Pancreas (tissue), 10 donors: ENCODE measurements around the gene CSTPP1. TPM values are rescaled to one million over a fixed set of nuclear protein-coding genes. Genes with fewer than 3 reads are reported as not detected.
A peak's percentile ranks its signal among the peaks of the same experiment; 100 is the strongest.

ENCODE experiments used
- ATAC-seq, 4 donors: fragments of 200-7000 bp; cut with Tn5 transposase; one replicate each; pipeline versions ENCODE4 v1.8.0 to v1.9.1; 2020; ENCODE audit warnings: mild to moderate bottlenecking in 4 of 4, moderate library complexity in 4 of 4
- DNase-seq, 6 donors: peaks; one replicate each; pipeline ENCODE4 v3.0.0-alpha.2; 2020
- FAIRE-seq: peaks from 2 replicates; lab custom pipeline; 2012; peaks lifted over from hg19 to GRCh38; lab: Jason Lieb, UNC
- H3K27ac ChIP-seq, 4 donors: fragments of 200-600 bp; sonication (generic); 1 replicate in 3 of 4; 2 replicates in 1 of 4; pipeline versions ENCODE4 v1.5.0 to v1.8.0; 2020
- H3K27me3 ChIP-seq, 4 donors: fragments of 200-600 bp; one replicate each; pipeline ENCODE4 v1.8.0; 2021
- H3K36me3 ChIP-seq, 3 donors: fragments of 200-600 bp; sonication (generic) in 1 of 3; one replicate each; pipeline versions ENCODE4 v1.5.0 to v1.8.0; 2020 to 2021
- H3K4me1 ChIP-seq, 3 donors: fragments of 200-600 bp; one replicate each; pipeline ENCODE4 v1.8.0; 2021
- H3K4me3 ChIP-seq, 4 donors: fragments of 200-600 bp; sonication (generic) in 2 of 4; one replicate each; pipeline versions ENCODE4 v1.5.0 to v1.8.0; 2020 to 2021
- H3K9me3 ChIP-seq, 4 donors: fragments of 200-600 bp; one replicate each; pipeline ENCODE4 v1.8.0; 2021
- WGBS, 2 donors: extraction: QIAGEN DNeasy Blood & Tissue Kit; methylation state at CpG; one replicate each; pipeline ENCODE4 v1.1.7; 2013; 5-methylcytosine and 5-hydroxymethylcytosine counted together
- intact Hi-C, 3 donors: fragments of 100-400 bp; cut with DNase I; formaldehyde crosslinking; loops; one replicate each; pipeline versions ENCODE4 v1.11.1 to v1.14.2; 2022
- polyA plus RNA-seq, 2 donors: library from polyadenylated mRNA; stranded (reverse); fragments of 200-250 nt; gene quantifications; one replicate each; pipeline ENCODE4 v1.2.3, GENCODE V29; 2013
- total RNA-seq, 6 donors: library from RNA; stranded (reverse); fragmentation: NEBNext Ultra II Directional in 4 of 6; extraction: Animal tissue kit (Norgen Biotek cat#: 25700) in 4 of 6; gene quantifications; one replicate each; pipeline versions ENCODE4 v1.2.1 to v1.2.4, GENCODE V29; 2021 to 2023
- TF ChIP-seq, protein P1 (sequence below), 4 donors: fragments of 200-600 bp; sonication (generic) in 3 of 4; IDR thresholded peaks; one replicate each; pipeline versions ENCODE4 v1.5.0 to v1.8.0; 2021; ENCODE audit warnings: antibody characterized with exemption in 4 of 4
- donor health status: healthy with polysubstance abuse.
- donor health status: DM: no; HTN: no; CAD: no; lungs with moderate emphysema.
- donor health status: DM: no; HTN: no; CAD: no.
- donor health status: control.
- donor health status: control.
- donor health status: Bipolar disorder and iron deficiency.
- donor health status: DM: yes; HTN: yes; CAD: no.
- donor health status: DM: no; HTN: no; CAD: no.
- donor health status: DM: no; HTN: no; CAD: no.
- donor health status: DM: yes; HTN: yes; CAD: no.

CSTPP1 gene
- total and polyA plus RNA-seq, 8 donors, result 9.7 to 23.6 (median 14.0) TPM

DNA sequence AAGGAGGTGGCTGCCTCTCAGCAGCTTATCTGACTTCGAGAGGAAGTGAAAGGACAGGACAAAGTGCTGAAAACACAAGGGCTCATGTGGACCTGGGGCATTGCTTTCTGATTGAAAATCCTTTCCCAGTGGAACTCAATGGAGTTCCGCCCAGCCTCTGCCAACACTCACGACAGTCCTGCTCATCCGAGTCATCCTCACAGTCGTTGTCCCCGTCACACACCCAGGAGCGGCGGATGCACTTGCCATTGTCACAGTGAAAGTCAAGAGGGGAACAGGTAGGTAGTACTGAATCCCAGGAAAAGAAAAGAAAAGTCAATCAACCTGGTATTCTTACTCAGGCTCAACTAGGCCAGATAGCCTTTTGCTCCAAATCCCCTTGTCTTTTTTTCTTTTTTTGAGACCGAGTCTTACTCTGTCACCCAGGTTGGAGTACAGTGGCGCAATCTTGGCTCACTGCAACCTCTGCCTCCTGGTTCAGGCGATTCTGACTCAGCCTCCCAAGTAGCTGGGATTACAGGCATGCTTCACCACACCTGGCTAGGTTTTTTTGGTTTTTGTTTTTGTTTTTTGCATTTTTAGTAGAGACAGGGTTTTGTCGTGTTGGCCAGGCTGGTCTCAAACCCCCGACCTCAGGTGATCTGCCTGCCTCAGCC lies 36.3 kb upstream of the CSTPP1 start:
- DNase-seq, result no peak
- Histone ChIP-seq H3K4me3 (no peak overlapping the region), H3K27ac (no peak overlapping the region), H3K4me1 (peaks cover 0 to 4% (median 0%) of the 10 kb centered on the region in 3 donors), H3K9me3 (no peaks in the 10 kb centered on the region), H3K36me3 (no peaks in the 10 kb centered on the region), H3K27me3 (no peaks in the 10 kb centered on the region)
- 90 to 92% methylated on average over 13 of the region's 13 CpGs for WGBS, 2 donors
- FAIRE-seq, result no peak
- intact Hi-C loops, result no loop called here
- TF ChIP-seq, protein P1, sequence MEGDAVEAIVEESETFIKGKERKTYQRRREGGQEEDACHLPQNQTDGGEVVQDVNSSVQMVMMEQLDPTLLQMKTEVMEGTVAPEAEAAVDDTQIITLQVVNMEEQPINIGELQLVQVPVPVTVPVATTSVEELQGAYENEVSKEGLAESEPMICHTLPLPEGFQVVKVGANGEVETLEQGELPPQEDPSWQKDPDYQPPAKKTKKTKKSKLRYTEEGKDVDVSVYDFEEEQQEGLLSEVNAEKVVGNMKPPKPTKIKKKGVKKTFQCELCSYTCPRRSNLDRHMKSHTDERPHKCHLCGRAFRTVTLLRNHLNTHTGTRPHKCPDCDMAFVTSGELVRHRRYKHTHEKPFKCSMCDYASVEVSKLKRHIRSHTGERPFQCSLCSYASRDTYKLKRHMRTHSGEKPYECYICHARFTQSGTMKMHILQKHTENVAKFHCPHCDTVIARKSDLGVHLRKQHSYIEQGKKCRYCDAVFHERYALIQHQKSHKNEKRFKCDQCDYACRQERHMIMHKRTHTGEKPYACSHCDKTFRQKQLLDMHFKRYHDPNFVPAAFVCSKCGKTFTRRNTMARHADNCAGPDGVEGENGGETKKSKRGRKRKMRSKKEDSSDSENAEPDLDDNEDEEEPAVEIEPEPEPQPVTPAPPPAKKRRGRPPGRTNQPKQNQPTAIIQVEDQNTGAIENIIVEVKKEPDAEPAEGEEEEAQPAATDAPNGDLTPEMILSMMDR (IDR thresholded peaks at IDR 0.05), result no peak
- no peak for ATAC-seq

- intact Hi-C loops, result no loop called here
- Histone ChIP-seq H3K36me3 (no peaks in the 10 kb centered on the region), H3K9me3 (no peaks in the 10 kb centered on the region), H3K27me3 (no peaks in the 10 kb centered on the region), H3K4me3 (no peak overlapping the region), H3K4me1 (no peaks in the 10 kb centered on the region), H3K27ac (no peak overlapping the region)
- DNase-seq, result no peak
- 78 to 81% methylated on average over 3 of the region's 3 CpGs for WGBS, 2 donors
- no peak for FAIRE-seq
- TF ChIP-seq, protein P1 (IDR thresholded peaks at IDR 0.05), result no peak
- ATAC-seq, result no peak
Measured at GRCh38 chr11:46901156-46901555, 35.4 kb upstream of the CSTPP1 start.

GRCh38 chr11:46902694-46903093 lies 33.9 kb upstream of the CSTPP1 start:
- Histone ChIP-seq H3K27me3 (no peaks in the 10 kb centered on the region), H3K36me3 (no peaks in the 10 kb centered on the region), H3K27ac (no peak overlapping the region), H3K4me3 (no peak overlapping the region), H3K4me1 (no peaks in the 10 kb centered on the region), H3K9me3 (no peaks in the 10 kb centered on the region)
- peak in 1 of 6 donors; percentile 18 for DNase-seq
- WGBS, 2 donors, result 88 to 90% methylated on average over 6 of the region's 6 CpGs
- FAIRE-seq, result no peak
- intact Hi-C loops, result no loop called here
- TF ChIP-seq, protein P1 (IDR thresholded peaks at IDR 0.05), result no peak
- no peak for ATAC-seq

GRCh38 chr11:46903846-46904245 lies 32.7 kb upstream of the CSTPP1 start:
- H3K27ac ChIP-seq, result no peak overlapping the region
- WGBS, 2 donors, result 82 to 84% methylated on average over 10 of the region's 10 CpGs
- no peak overlapping the region for H3K4me3 ChIP-seq
- no peaks in the 10 kb centered on the region for H3K4me1 ChIP-seq
- no peaks in the 10 kb centered on the region for H3K27me3 ChIP-seq
- ATAC-seq (no peak), DNase-seq (peak in 1 of 6 donors; percentile 29), FAIRE-seq (no peak)
- no peaks in the 10 kb centered on the region for H3K9me3 ChIP-seq
- H3K36me3 ChIP-seq, result no peaks in the 10 kb centered on the region
- TF ChIP-seq, protein P1 (IDR thresholded peaks at IDR 0.05), result no peak
- intact Hi-C loops, result no loop called here

DNA sequence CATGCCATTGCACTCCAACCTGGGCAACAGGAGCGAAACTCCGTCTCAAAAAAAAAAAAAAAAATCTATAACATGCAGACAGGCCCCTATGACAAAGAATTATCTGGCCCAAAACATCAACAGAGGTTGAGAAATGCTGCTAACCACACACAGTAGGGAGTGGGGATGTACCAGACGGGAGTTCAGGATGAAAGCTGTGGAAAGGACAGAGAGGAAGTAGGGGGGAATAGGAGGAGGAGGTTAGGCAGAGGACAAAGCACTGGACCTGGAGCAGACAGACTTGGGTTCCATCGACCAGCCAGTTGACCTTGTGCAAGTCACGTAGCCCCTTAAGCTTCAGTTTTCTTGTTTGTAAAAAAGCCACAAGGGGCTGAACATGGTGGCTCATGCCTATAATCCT lies 30.8 kb upstream of the CSTPP1 start:
- H3K4me3 ChIP-seq, result no peak overlapping the region

More for the DNA sequence above, 30.8 kb upstream of the CSTPP1 start:
- Histone ChIP-seq H3K9me3 (no peaks in the 10 kb centered on the region), H3K4me1 (no peaks in the 10 kb centered on the region), H3K27ac (no peak overlapping the region), H3K36me3 (no peaks in the 10 kb centered on the region), H3K27me3 (no peaks in the 10 kb centered on the region)
- DNase-seq (no peak), ATAC-seq (no peak), FAIRE-seq (no peak)
- WGBS, 2 donors, result 71 to 72% methylated on average over 5 of the region's 5 CpGs
- intact Hi-C loops, result no loop called here
- TF ChIP-seq, protein P1 (IDR thresholded peaks at IDR 0.05), result no peak
